H1 (cell line): ENCODE data around the gene OBSCN. TPM values are rescaled to one million over a fixed set of nuclear protein-coding genes. Genes with fewer than 3 reads are reported as not detected.

ENCODE experiments used
- CTCF ChIA-PET: fragments of 300-600 bp; sonication (Branson Sonifier 250); formaldehyde crosslinking; loops from one replicate; lab custom pipeline; 2021; ENCODE audit not compliant: partially characterized antibody; lab: Charles Lee
- POLR2A ChIA-PET: fragments of 300-600 bp; sonication (Branson Sonifier 250); formaldehyde crosslinking; loops from one replicate; lab custom pipeline; 2021; ENCODE audit warnings: inconsistent platforms; ENCODE audit not compliant: partially characterized antibody; lab: Charles Lee
- DNase-seq, 2 experiments: peaks; one replicate each; pipeline versions ENCODE4 v3.0.0 to v3.0.0-alpha.2; 2010 to 2022; ENCODE audit warnings: low spot score in 2 of 2, low read depth in 1 of 2, mixed read lengths in 1 of 2
- FAIRE-seq: peaks from 2 replicates; lab custom pipeline; 2011; peaks lifted over from hg19 to GRCh38; lab: Jason Lieb, UNC
- H2AFZ ChIP-seq: 2 replicates; pipeline ENCODE4 v1.8.1; 2012; ENCODE audit warnings: low read length, inconsistent platforms
- H2AK5ac ChIP-seq: 2 replicates; pipeline ENCODE4 v1.6.1; 2013; ENCODE audit warnings: low read depth, low read length
- H2BK120ac ChIP-seq: replicated peaks from 2 replicates; pipeline ENCODE3; 2013; ENCODE audit warnings: low read depth, low read length, inconsistent platforms
- H2BK12ac ChIP-seq: 2 replicates; pipeline ENCODE4 v1.6.1; 2013; ENCODE audit warnings: low read depth, low read length
- H2BK15ac ChIP-seq: 2 replicates; pipeline ENCODE4 v1.6.1; 2013; ENCODE audit warnings: low read length
- H2BK20ac ChIP-seq: 2 replicates; pipeline ENCODE4 v1.6.1; 2013; ENCODE audit warnings: low read length
- H2BK5ac ChIP-seq: 2 replicates; pipeline ENCODE4 v1.6.1; 2013; ENCODE audit warnings: low read depth, low read length
- H3K14ac ChIP-seq: 2 replicates; pipeline ENCODE4 v1.6.1; 2013; ENCODE audit warnings: inconsistent platforms; ENCODE audit not compliant: insufficient read length
- H3K18ac ChIP-seq: 2 replicates; pipeline ENCODE4 v1.6.1; 2013; ENCODE audit warnings: low read length; ENCODE audit errors: extremely low read depth
- H3K23ac ChIP-seq: 2 replicates; pipeline ENCODE4 v1.6.1; 2013; ENCODE audit warnings: inconsistent platforms; ENCODE audit not compliant: insufficient read length
- H3K23me2 ChIP-seq: 2 replicates; pipeline ENCODE4 v1.6.1; 2013; ENCODE audit warnings: low read depth, low read length
- H3K27ac ChIP-seq: 2 replicates; pipeline ENCODE4 v1.6.1; 2011; ENCODE audit warnings: low read depth, low read length, inconsistent platforms
- H3K27me3 ChIP-seq, 4 experiments: replicated peaks in 1 of 4; 1 replicate in 1 of 4; 2 replicates in 3 of 4; pipeline versions ENCODE4 v1.6.1 to v1.8.1; 2011 to 2013; ENCODE audit warnings: low read length in 3 of 4, mild to moderate bottlenecking in 3 of 4, inconsistent platforms in 2 of 4, mixed read lengths in 2 of 4, moderate library complexity in 1 of 4; ENCODE audit not compliant: control insufficient read depth in 3 of 4, insufficient read depth in 3 of 4; ENCODE audit errors: extremely low read depth in 1 of 4
- H3K36me3 ChIP-seq, 4 experiments: 2 replicates each; pipeline versions ENCODE4 v1.6.1 to v1.8.1; 2011 to 2013; ENCODE audit warnings: mild to moderate bottlenecking in 4 of 4, low read length in 3 of 4, moderate library complexity in 2 of 4, control low read depth in 1 of 4, inconsistent platforms in 1 of 4; ENCODE audit not compliant: insufficient read depth in 4 of 4, control insufficient read depth in 2 of 4
- H3K4ac ChIP-seq: replicated peaks from 2 replicates; pipeline ENCODE3; 2013; ENCODE audit warnings: low read length, low read depth, mixed read lengths, inconsistent platforms; ENCODE audit not compliant: insufficient read length
- H3K4me1 ChIP-seq, 4 experiments: replicated peaks in 1 of 4; 1 replicate in 1 of 4; 2 replicates in 3 of 4; pipeline versions ENCODE4 v1.6.1 to v1.8.1; 2011 to 2013; ENCODE audit warnings: low read length in 3 of 4, inconsistent platforms in 2 of 4, mixed read lengths in 1 of 4; ENCODE audit not compliant: insufficient read depth in 4 of 4, control insufficient read depth in 3 of 4
- H3K4me2 ChIP-seq, 2 experiments: 2 replicates each; pipeline versions ENCODE4 v1.6.1 to v1.8.1; 2011 to 2013; ENCODE audit warnings: low read depth in 2 of 2, low read length in 2 of 2, control low read depth in 1 of 2, inconsistent platforms in 1 of 2, mild to moderate bottlenecking in 1 of 2; ENCODE audit not compliant: insufficient read depth in 1 of 2
- H3K4me3 ChIP-seq, 4 experiments: fragments of 200-600, 300-600 bp in 1 of 4; sonication (generic), shearing (Covaris generic), sonication (Bioruptor Twin) in 1 of 4; 2 replicates each; pipeline versions ENCODE4 v1.5.1 to v1.8.1; 2011 to 2016; ENCODE audit warnings: low read length in 4 of 4, low read depth in 3 of 4, control low read depth in 2 of 4, inconsistent platforms in 2 of 4, mild to moderate bottlenecking in 2 of 4, mixed read lengths in 1 of 4, moderate library complexity in 1 of 4; ENCODE audit not compliant: insufficient read depth in 2 of 4; ENCODE audit errors: extremely low read depth in 1 of 4
- H3K56ac ChIP-seq: replicated peaks from 2 replicates; pipeline ENCODE3; 2013; ENCODE audit warnings: low read depth, mild to moderate bottlenecking, mixed read lengths, low read length, inconsistent platforms; ENCODE audit not compliant: insufficient read length
- H3K79me1 ChIP-seq: 2 replicates; pipeline ENCODE4 v1.6.1; 2013; ENCODE audit warnings: low read depth, low read length, control low read depth
- H3K79me2 ChIP-seq, 2 experiments: 2 replicates each; pipeline versions ENCODE4 v1.6.1 to v1.8.1; 2012 to 2013; ENCODE audit warnings: low read length in 2 of 2, mild to moderate bottlenecking in 2 of 2, inconsistent platforms in 1 of 2; ENCODE audit not compliant: insufficient read depth in 2 of 2, control insufficient read depth in 1 of 2
- H3K9ac ChIP-seq, 4 experiments: replicated peaks in 1 of 4; 1 replicate in 1 of 4; 2 replicates in 3 of 4; pipeline versions ENCODE4 v1.6.1 to v1.8.1; 2011 to 2013; ENCODE audit warnings: low read depth in 3 of 4, low read length in 3 of 4, control low read depth in 2 of 4, mild to moderate bottlenecking in 2 of 4, moderate library complexity in 2 of 4, inconsistent platforms in 1 of 4; ENCODE audit errors: extremely low read depth in 1 of 4
- H3K9me3 ChIP-seq, 2 experiments: 2 replicates each; pipeline versions ENCODE4 v1.6.1 to v1.8.1; 2012 to 2013; ENCODE audit warnings: mild to moderate bottlenecking in 2 of 2, moderate library complexity in 2 of 2, control low read depth in 1 of 2, inconsistent platforms in 1 of 2, low read depth in 1 of 2, low read length in 1 of 2, mixed read lengths in 1 of 2; ENCODE audit not compliant: insufficient read depth in 2 of 2
- H4K20me1 ChIP-seq, 2 experiments: replicated peaks in 1 of 2; 2 replicates each; pipeline versions ENCODE3 to v1.8.1; 2011 to 2013; ENCODE audit warnings: inconsistent platforms in 2 of 2, low read length in 2 of 2, mild to moderate bottlenecking in 1 of 2; ENCODE audit not compliant: insufficient read depth in 2 of 2, control insufficient read depth in 1 of 2
- H4K5ac ChIP-seq: 2 replicates; pipeline ENCODE4 v1.6.1; 2013; ENCODE audit warnings: low read length, low read depth, mixed read lengths, inconsistent platforms; ENCODE audit not compliant: insufficient read length
- H4K8ac ChIP-seq: 2 replicates; pipeline ENCODE4 v1.8.0; 2013; ENCODE audit warnings: mild to moderate bottlenecking, moderate library complexity, low read length, inconsistent platforms; ENCODE audit not compliant: insufficient read depth; ENCODE audit errors: extremely low read depth
- H4K91ac ChIP-seq: replicated peaks from 2 replicates; pipeline ENCODE3; 2013; ENCODE audit warnings: low read length, mixed read lengths, inconsistent platforms; ENCODE audit not compliant: insufficient read length
- ATF3 ChIP-seq: IDR thresholded peaks from 2 replicates; pipeline ENCODE4 v1.6.1; 2011; ENCODE audit warnings: low read depth, mild to moderate bottlenecking, low read length; ENCODE audit not compliant: insufficient read depth
- CTBP2 ChIP-seq: IDR thresholded peaks from 2 replicates; pipeline ENCODE4 v1.7.0; 2011; ENCODE audit warnings: borderline replicate concordance, mild to moderate bottlenecking, moderate library complexity, mixed read lengths, low read length; ENCODE audit not compliant: insufficient read depth, insufficient read length
- GTF2F1 ChIP-seq: IDR thresholded peaks from 2 replicates; pipeline ENCODE4 v1.6.1; 2012; ENCODE audit warnings: low read depth, low read length, improper control_type of control experiment, borderline replicate concordance
- SUZ12 ChIP-seq: fragments of 200-600 bp; sonication (generic); IDR thresholded peaks from 2 replicates; pipeline ENCODE4 v1.6.1; 2012; ENCODE audit warnings: mild to moderate bottlenecking, inconsistent platforms, low read length, moderate library complexity, mixed read lengths
- YY1 ChIP-seq: IDR thresholded peaks from 2 replicates; pipeline ENCODE4 v1.6.1; 2011; ENCODE audit warnings: low read depth, mild to moderate bottlenecking, low read length
- WGBS, 2 experiments: shearing (Covaris generic) in 1 of 2; methylation state at CpG; one replicate each; pipeline versions ENCODE4 v1.1.6 to v1.1.7; 2013 to 2015; ENCODE audit warnings: low lambda C conversion rate in 2 of 2, mixed read lengths in 2 of 2, inconsistent platforms in 1 of 2, low coverage in 1 of 2, missing lambda C conversion rate in 1 of 2; ENCODE audit not compliant: insufficient replicate concordance in 2 of 2, insufficient coverage in 1 of 2, insufficient read length in 1 of 2; ENCODE audit errors: extremely low coverage in 1 of 2, missing lambda C conversion rate in 1 of 2; 5-methylcytosine and 5-hydroxymethylcytosine counted together
- polyA plus RNA-seq, 7 experiments: library from polyadenylated mRNA; depleted of rRNA in 3 of 7; stranded (reverse) in 5 of 7; unstranded in 2 of 7; fragments of >200 nt in 5 of 7; fragments of 200-250 nt in 2 of 7; gene quantifications; 1 replicate in 5 of 7; 2 replicates in 1 of 7; 4 replicates in 1 of 7; pipeline versions ENCODE4 v1.2.1 to v1.2.3, GENCODE V29; 2011 to 2013; ENCODE audit warnings: missing spikeins in 2 of 7, mixed read lengths in 2 of 7
- total RNA-seq: library from RNA; stranded (reverse); fragmentation: NEBNext Ultra II Directional; extraction: Animal tissue kit (Norgen Biotek cat#: 25700); gene quantifications from 2 replicates; pipeline ENCODE4 v1.2.1, GENCODE V29; 2021

The OBSCN gene
- total and polyA plus RNA-seq, 2 of the 8 experiments (the other 6 are each of a cell fraction or from before 2014, with no cell fraction given), result 7.5 to 28.4 TPM

- Histone ChIP-seq H3K14ac (no peak overlapping the region), H3K27ac (no peak overlapping the region), H4K5ac (no peak overlapping the region), H3K23me2 (peaks cover 7% of the 10 kb centered on the region; the same call in 1 of the 2 replicates), H3K4me2 (no peak overlapping the region), H3K79me2 (no peaks in the 10 kb centered on the region), H2BK5ac (no peak overlapping the region), H3K27me3 (peaks cover 0 to 5% (median 3%) of the 10 kb centered on the region in 4 experiments; a peak in 2 of 7 replicates), H3K79me1 (no peaks in the 10 kb centered on the region), H3K56ac (no peak overlapping the region), H3K4ac (no peak overlapping the region), H2AK5ac (no peak overlapping the region), H3K9ac (no peak overlapping the region), H4K91ac (no peak overlapping the region), H2BK120ac (no peak overlapping the region), H3K36me3 (peaks cover 4 to 20% (median 10%) of the 10 kb centered on the region in 4 experiments; a peak in 6 of 8 replicates), H3K18ac (no peak overlapping the region), H4K20me1 (peaks cover 8 to 13% of the 10 kb centered on the region in 2 experiments), H2BK20ac (no peak overlapping the region), H2AFZ (no peak overlapping the region), H3K9me3 (no peaks in the 10 kb centered on the region), H2BK12ac (no peak overlapping the region), H2BK15ac (no peak overlapping the region), H3K4me3 (no peak overlapping the region), H4K8ac (no peak overlapping the region), H3K4me1 (peaks cover 0 to 7% (median 1%) of the 10 kb centered on the region in 4 experiments; a peak in 4 of 7 replicates), H3K23ac (no peak overlapping the region)
- no peak for DNase-seq
- TF ChIP-seq GTF2F1 (no peak), YY1 (no peak), CTBP2 (no peak), ATF3 (no peak), SUZ12 (no peak)
- WGBS, 2 experiments, result 93% methylated on average over 18 of the region's 21 CpGs; no CpG with 5 or more reads in 1 of the 2 experiments
- ChIA-PET POLR2A (interaction anchor here (0.9 to 1.6 kb wide), 3 partner anchors 8 to 66 kb away, joined by 3 to 4 read pairs (median 3); no protein-coding TSS in a partner anchor), CTCF (interaction anchor here (1.0 to 1.5 kb wide), 2 partner anchors 16 to 107 kb away, joined by 3 to 5 read pairs; no protein-coding TSS in a partner anchor)
- no peak for FAIRE-seq
Observed at GRCh38 chr1:228278432-228278941, 70.6 kb downstream of the OBSCN start.
